KMS-11 (cell line): ENCODE measurements around the gene ADAMTS2.

Source experiments
- H2AFZ ChIP-seq: fragments of 200-600 bp; sonication (generic); 2 replicates; pipeline ENCODE4 v1.6.1; 2016; ENCODE audit warnings: antibody characterized with exemption, mixed run types, low read depth
- H3K27ac ChIP-seq: fragments of 200-600 bp; sonication (generic); 2 replicates; pipeline ENCODE4 v1.6.1; 2016; ENCODE audit warnings: mild to moderate bottlenecking, mixed run types
- H3K27me3 ChIP-seq: fragments of 200-600 bp; sonication (generic); 2 replicates; pipeline ENCODE4 v1.6.1; 2017; ENCODE audit warnings: mild to moderate bottlenecking, low read depth, mixed run types, moderate library complexity; ENCODE audit not compliant: insufficient read depth
- H3K36me3 ChIP-seq: fragments of 200-600 bp; sonication (generic); 2 replicates; pipeline ENCODE4 v1.6.1; 2017; ENCODE audit warnings: mild to moderate bottlenecking, mixed run types; ENCODE audit not compliant: insufficient read depth
- H3K4me1 ChIP-seq: fragments of 200-600 bp; sonication (generic); 2 replicates; pipeline ENCODE4 v1.6.1; 2016; ENCODE audit warnings: mild to moderate bottlenecking, low read depth, mixed run types; ENCODE audit not compliant: poor library complexity, severe bottlenecking
- H3K4me2 ChIP-seq: fragments of 200-600 bp; sonication (generic); 2 replicates; pipeline ENCODE4 v1.7.0; 2016; ENCODE audit warnings: mild to moderate bottlenecking, mixed run types
- H3K4me3 ChIP-seq: fragments of 200-600 bp; sonication (generic); IDR thresholded peaks from 2 replicates; pipeline ENCODE4 v1.6.1; 2017; ENCODE audit warnings: low read depth, low read length, mixed read lengths; ENCODE audit not compliant: insufficient read depth
- H3K79me2 ChIP-seq: fragments of 200-600 bp; sonication (generic); 2 replicates; pipeline ENCODE4 v1.6.1; 2016; ENCODE audit warnings: low read depth, mixed run types; ENCODE audit not compliant: insufficient read depth
- H3K9ac ChIP-seq: fragments of 200-600 bp; sonication (generic); 2 replicates; pipeline ENCODE4 v1.6.1; 2016; ENCODE audit warnings: mild to moderate bottlenecking, mixed run types
- H4K20me1 ChIP-seq: fragments of 200-600 bp; sonication (generic); 2 replicates; pipeline ENCODE4 v1.6.1; 2016; ENCODE audit warnings: mild to moderate bottlenecking, mixed run types; ENCODE audit not compliant: insufficient read depth
- CTCF ChIP-seq: fragments of 200-600 bp; sonication (generic); conservative IDR thresholded peaks from 2 replicates; pipeline ENCODE4 v1.6.1; 2017; ENCODE audit warnings: low read depth, mild to moderate bottlenecking, antibody characterized with exemption, low read length, moderate library complexity, mixed read lengths

ADAMTS2 gene

GRCh38 chr5:179309383-179309670 is 35.9 kb downstream of the ADAMTS2 start:
- no peak overlapping the region for H3K4me2 ChIP-seq
- H4K20me1 ChIP-seq = no peaks in the 10 kb centered on the region
- H3K4me3 ChIP-seq = no peak overlapping the region
- no peaks in the 10 kb centered on the region for H3K36me3 ChIP-seq
- H2AFZ ChIP-seq = no peak overlapping the region
- no peak overlapping the region for H3K9ac ChIP-seq
- no peaks in the 10 kb centered on the region for H3K4me1 ChIP-seq
- H3K27ac ChIP-seq = no peak overlapping the region
- no peaks in the 10 kb centered on the region for H3K27me3 ChIP-seq
- TF ChIP-seq CTCF = no peak
- no peaks in the 10 kb centered on the region for H3K79me2 ChIP-seq

- H3K79me2 ChIP-seq = no peaks in the 10 kb centered on the region
- no peak for TF ChIP-seq CTCF
- H3K4me2 ChIP-seq = no peak overlapping the region
- no peak overlapping the region for H3K27ac ChIP-seq
- no peaks in the 10 kb centered on the region for H3K27me3 ChIP-seq
- no peak overlapping the region for H3K4me3 ChIP-seq
- no peaks in the 10 kb centered on the region for H3K36me3 ChIP-seq
- no peak overlapping the region for H2AFZ ChIP-seq
- no peaks in the 10 kb centered on the region for H3K4me1 ChIP-seq
- H3K9ac ChIP-seq = no peak overlapping the region
- H4K20me1 ChIP-seq = no peaks in the 10 kb centered on the region
Measured at GRCh38 chr5:179308563-179309382, 36.5 kb downstream of the ADAMTS2 start.

- no peaks in the 10 kb centered on the region for H3K27me3 ChIP-seq
- H3K4me2 ChIP-seq = no peak overlapping the region
- TF ChIP-seq CTCF = no peak
- H4K20me1 ChIP-seq = no peaks in the 10 kb centered on the region
- H3K27ac ChIP-seq = no peak overlapping the region
- no peak overlapping the region for H3K4me3 ChIP-seq
- H3K36me3 ChIP-seq = no peaks in the 10 kb centered on the region
- no peak overlapping the region for H3K9ac ChIP-seq
- H3K4me1 ChIP-seq = no peaks in the 10 kb centered on the region
- no peak overlapping the region for H2AFZ ChIP-seq
- H3K79me2 ChIP-seq = no peaks in the 10 kb centered on the region
Measured at GRCh38 chr5:179307931-179308471, 37.3 kb downstream of the ADAMTS2 start.

DNA sequence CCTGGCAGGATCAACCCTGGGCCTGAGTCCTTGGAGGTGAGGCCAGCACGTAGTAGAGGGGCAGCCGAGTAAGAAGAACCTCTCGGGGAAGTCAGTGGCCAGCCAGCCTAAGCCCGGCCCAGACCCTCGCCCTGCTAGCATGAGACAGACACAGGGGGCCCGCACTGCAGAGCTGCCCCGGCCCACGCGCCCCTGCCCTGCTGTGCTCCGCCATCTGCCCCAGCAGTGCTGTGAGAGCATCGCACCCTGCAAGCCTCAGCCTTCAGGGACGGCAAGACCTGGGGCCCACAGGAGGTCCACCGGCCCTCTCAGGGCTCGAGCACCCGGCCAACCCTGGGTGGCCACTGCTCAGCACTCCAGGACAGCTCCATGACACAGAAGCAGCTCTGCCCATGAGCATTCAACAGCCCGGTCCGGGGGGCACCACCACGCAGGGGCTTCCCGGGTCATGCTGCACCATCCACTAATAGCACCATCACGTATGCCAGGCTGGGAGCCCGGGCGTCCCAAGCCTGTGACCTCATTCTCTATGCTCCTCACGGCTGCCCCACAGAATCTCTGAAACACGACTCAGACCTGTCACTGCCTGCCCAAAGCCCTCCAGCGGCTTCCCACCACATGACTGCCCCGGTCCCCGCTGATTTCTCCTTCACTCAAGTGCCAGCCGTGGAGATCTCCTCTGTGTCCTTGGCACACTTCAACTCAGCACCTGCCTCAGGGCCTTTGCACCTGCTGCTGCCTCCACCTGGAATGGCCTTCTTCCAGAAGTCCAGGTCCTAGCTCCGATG is 38.1 kb downstream of the ADAMTS2 start:
- no peak for TF ChIP-seq CTCF
- no peak overlapping the region for H3K27ac ChIP-seq
- no peak overlapping the region for H3K9ac ChIP-seq
- H3K27me3 ChIP-seq = no peaks in the 10 kb centered on the region
- H4K20me1 ChIP-seq = no peaks in the 10 kb centered on the region
- H3K79me2 ChIP-seq = no peaks in the 10 kb centered on the region
- H3K4me1 ChIP-seq = no peaks in the 10 kb centered on the region
- no peak overlapping the region for H2AFZ ChIP-seq
- H3K4me2 ChIP-seq = no peak overlapping the region
- no peaks in the 10 kb centered on the region for H3K36me3 ChIP-seq
- H3K4me3 ChIP-seq = no peak overlapping the region
